ENCODE data around the gene HMCN2.

GRCh38 chr9:130233587-130233945 lies 32.0 kb upstream of the HMCN2 start:
- TF ChIP-seq, protein P1, sequence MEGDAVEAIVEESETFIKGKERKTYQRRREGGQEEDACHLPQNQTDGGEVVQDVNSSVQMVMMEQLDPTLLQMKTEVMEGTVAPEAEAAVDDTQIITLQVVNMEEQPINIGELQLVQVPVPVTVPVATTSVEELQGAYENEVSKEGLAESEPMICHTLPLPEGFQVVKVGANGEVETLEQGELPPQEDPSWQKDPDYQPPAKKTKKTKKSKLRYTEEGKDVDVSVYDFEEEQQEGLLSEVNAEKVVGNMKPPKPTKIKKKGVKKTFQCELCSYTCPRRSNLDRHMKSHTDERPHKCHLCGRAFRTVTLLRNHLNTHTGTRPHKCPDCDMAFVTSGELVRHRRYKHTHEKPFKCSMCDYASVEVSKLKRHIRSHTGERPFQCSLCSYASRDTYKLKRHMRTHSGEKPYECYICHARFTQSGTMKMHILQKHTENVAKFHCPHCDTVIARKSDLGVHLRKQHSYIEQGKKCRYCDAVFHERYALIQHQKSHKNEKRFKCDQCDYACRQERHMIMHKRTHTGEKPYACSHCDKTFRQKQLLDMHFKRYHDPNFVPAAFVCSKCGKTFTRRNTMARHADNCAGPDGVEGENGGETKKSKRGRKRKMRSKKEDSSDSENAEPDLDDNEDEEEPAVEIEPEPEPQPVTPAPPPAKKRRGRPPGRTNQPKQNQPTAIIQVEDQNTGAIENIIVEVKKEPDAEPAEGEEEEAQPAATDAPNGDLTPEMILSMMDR (IDR thresholded peaks at IDR 0.05): no peak
- no peak for TF ChIP-seq POLR2A (IDR thresholded peaks at IDR 0.05)
